NCI-H2081 (cell line): ENCODE results near the gene RTN4RL2.
"Not testable (repeated sequence)": the region's sequence is repeated elsewhere in the genome, so short reads cannot be mapped to it uniquely, and the experiment has no call there.

Source experiments
- DNase-seq, 2 experiments: peaks; one replicate each; lab custom pipeline; 2025; lab: John Stamatoyannopoulos, UW

The RTN4RL2 gene

DNA sequence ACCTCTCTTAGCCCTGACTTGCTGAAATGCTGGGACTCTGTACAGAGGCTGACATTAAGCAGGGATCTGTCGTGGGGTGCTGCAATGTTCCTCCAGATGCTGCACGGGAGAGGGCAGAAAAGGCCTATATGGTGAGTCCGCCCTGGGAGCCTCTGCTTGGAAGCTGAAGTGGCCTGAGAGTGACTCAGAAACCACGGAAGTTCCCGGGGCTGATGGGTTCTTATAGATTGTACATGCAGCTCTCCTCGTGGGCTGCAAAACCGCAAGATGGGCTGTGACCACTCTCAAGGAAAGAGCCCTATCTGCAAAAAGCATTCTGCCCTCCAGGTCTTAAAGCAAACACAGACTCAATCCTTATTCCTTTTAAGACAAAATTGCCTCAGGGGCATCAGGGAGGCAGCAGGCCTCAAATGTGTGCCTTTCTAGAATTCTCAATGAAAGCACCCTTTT, 27.6 kb upstream of the RTN4RL2 start:
- DNase-seq: no peak

DNA sequence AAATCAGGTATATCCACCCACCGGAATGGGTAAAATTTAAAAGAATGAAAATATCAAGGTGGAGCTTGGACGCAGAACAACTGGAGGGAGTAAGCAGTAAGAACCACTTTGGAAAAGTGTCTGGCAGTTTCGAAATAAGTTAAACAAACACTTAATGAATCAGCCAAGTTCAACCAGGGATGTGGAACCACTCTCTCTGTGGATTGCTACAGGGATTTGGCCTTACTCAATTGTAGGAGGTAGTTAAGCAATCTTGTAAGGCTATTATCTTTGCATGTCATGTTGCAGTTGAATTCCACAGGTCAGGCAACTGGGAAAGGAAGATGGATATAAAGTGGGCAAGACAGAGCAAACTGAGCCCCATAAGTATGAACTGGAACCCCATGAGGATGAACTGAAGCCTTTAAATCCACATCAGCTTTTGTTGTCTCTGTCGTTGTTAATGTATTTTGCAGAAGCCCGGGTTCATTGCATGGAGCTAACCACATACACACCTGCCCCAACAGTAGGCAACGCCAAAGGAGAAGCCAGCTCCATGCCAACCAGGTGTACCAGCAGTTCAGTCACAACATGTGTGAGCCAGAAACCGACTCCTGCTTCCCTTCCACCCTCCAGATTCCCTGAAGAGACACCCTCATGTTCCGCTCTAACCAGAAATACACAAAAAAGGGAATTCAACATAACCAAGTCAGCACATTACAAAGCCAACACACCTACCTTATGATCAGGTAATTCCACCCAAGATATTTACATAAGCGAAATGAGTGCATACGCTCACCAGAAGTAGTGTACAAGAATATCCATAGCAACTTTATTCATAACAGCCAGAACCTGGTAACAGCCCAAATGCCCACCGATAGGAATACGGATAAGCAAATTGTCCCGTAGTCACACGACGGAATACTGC, 25.4 kb upstream of the RTN4RL2 start:
- no peak for DNase-seq

DNA sequence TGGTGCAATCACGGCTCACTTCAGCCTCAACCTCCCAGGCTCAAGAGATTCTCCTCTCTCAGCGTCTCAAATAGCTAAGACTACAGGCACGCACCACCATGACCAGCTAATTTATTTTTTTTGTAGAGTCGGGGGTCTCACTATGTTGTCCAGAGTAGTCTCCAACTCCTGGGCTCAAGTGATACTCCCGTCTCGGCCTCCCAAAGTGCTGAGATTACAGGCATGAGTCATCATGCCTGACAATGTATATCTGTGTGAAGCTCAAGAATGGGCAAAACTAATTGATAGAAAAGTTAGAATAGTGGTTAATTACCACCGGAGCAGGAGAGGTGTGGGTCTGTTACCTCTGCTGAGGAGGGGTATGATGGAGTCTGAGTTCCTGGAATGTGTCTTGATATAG, 24.3 kb upstream of the RTN4RL2 start:
- DNase-seq: no peak

DNA sequence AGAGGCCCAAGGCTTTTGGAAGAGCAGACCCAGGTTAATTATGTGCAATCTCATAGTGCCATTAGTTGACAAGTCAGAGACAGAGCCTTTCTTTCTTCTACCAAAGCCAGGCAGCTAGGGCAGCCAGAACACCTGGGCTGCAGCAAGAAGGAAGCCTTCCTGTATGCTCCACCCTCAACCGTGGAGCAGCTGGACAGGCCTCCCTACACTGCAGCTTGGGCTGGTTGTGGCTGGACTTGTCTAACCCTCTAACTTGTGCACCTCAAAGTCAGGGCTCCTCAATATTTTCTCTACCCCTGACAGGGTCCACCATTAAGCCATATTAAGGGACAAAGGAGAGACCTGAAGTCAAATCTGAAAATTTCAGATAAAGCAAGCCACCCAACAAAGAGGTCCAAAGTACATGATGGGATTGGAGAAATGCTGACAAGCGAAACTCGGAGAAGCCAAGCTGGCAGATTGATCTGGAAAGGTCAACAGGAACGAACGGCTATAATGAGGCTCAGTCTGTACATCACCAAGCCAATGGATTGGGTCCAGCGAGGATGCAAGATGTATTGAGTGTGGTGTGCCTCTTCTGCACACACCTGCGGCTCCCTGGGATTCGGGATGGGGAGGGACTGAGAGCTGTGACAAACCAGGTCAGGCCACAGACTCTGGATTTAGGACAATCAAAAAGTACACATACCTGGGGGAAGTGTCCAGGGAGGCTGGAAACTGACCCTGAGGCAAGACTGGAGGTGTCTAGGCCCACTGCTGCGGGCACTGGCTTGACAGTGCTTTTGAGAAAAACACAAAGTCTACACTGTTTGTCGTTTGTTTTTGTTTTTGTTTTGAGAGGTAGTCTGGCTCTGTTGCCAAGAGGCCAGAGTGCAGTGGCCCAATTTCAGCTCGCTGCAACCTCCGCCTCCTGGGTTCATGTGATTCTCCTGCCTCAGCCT, 21.7 kb upstream of the RTN4RL2 start:
- no peak for DNase-seq

DNA sequence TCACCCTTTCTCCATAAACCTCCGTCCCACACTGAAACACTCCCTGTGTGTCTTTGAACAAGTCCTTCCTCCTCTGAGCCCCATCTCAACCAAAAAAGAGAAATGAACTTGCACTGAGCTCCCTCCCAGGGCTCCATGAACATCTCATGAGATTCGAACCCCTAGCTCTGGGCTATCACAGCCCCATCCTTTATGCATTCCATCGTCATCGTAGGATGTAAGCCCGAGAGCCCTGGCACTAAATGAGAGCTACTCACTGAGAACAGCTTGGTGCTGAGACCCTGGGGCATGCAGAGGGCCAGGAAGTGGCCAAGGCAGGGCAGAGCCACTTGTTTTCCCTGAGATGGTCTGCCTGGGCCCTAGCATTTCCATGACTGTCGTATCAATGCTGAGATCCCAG, 20.5 kb upstream of the RTN4RL2 start:
- no peak for DNase-seq

DNA sequence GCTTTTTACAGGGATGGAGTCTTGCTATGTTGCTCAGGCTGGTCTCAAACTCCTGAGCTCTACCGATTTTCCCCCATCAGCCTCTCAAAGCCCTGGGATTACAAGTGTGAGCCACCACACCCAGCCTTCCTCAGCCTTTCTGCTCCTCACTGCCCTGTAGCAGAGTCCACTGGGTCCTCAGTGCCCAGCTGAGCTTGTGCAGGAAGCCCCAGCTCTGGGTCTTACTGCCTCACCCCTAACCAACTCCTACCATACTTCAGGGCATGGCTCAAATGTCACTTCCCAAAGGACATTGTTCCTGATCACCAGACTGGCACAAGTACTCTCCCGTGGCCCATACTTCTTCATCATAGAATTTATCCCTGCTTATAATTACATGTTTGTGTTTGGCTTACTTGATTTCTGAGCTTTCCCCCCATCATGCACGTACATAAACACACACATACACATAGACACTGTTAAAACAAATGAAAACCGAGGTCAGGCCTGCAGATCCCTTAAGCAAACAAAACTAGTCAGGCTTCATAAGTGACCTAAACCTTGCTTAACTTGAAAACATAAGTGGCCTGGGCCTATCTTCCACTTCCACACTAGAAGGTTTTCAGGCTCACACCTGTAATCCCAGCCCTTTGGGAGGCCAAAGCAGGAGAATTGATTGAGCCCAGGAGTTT, 19.4 kb upstream of the RTN4RL2 start:
- DNase-seq: no peak

DNA sequence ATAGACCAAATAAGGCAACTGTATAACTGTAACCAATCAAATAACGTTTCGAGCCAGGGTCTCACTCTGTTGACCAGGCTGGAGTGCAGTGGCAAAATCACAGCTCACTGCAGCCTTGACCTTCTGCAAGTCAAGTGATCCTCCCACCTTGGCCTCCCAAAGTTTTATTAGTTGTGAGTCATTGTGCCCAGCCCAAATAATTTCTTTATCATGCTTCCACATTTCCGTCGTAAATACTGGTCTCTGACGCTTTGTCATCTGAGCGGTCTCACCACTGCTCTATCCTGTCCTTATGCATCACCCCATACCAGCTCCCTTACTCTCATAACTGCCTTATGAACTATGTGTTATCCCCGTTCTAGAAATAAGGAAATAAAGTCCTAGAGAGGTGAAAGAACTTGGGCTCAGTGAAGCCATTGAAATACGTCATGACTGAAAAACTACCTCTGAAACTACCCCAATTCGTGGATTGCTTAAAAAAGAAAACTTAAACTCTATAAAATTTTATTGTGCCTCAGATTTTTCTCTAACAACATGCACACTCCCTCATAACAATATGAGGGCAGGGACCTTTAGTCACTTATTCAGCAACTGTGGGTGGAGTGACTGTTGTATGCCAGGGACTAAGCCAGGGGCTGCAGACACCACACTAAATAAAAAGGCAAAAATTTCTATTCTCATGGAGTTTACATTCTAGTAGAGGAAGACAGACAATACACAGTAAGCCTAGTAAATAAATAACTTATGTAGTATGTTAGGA, 15.8 kb upstream of the RTN4RL2 start:
- no peak for DNase-seq

DNA sequence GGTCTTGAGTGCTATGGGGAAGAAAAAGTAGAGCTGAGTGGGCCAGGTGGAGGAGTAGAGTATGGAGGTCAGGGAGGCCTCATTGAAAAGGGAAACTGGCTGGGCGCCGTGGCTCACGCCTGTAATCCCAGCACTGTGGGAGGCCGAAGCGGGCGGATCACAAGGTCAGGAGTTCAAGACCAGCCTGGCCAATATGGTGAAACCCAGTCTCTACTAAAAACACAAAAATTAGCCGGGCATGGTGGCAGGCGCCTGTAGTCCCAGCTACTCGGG, 15.3 kb upstream of the RTN4RL2 start:
- DNase-seq: not testable (repeated sequence)

DNA sequence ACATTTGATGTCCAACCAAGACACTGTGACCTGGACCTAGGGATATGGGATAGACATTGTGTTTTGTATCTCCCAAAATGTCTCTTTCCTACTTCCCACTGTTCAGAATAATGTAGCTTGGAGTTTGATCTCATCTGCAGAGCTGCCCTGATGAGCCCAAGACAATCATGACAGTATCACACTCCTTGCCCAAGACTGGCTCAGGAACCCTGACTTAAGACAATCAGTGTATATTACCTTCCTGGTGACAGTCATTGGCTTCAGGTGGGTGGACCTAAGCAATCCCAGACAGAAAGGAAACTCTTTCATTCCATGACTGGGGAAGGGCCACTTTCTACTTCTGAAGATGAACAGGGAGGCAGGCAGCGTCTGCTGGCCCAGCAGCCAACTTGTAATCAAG, 14.3 kb upstream of the RTN4RL2 start:
- no peak for DNase-seq

DNA sequence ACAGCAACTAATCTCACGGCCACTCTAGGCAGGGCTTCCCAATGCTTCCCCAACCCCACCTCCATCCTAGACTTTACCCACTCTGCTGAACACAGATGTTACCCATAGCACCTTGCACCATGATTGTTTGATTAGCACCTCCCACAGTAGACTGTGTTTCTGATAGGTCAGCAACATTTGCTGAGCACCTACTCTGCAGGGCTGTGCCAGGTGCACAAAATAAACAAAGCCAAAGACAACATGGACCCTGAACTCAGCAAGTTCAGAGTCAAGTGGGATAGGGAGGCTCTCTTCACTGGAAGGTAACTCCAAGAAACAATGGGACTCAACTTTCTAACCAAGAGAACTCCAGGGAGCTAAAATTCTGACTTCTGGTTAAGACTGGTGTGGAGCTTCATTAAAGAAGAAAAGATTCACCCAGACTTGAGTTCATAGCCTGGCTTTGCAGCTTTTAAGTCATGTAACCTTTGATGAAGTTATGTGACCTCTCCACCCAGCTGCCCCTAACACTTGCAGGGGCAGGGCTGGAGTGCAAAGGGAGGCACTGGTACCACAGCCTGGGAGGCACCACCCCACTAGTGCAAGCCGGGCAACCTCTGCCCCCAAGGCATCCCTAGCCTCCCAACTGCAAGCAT, 6.7 kb upstream of the RTN4RL2 start:
- DNase-seq: no peak

DNA sequence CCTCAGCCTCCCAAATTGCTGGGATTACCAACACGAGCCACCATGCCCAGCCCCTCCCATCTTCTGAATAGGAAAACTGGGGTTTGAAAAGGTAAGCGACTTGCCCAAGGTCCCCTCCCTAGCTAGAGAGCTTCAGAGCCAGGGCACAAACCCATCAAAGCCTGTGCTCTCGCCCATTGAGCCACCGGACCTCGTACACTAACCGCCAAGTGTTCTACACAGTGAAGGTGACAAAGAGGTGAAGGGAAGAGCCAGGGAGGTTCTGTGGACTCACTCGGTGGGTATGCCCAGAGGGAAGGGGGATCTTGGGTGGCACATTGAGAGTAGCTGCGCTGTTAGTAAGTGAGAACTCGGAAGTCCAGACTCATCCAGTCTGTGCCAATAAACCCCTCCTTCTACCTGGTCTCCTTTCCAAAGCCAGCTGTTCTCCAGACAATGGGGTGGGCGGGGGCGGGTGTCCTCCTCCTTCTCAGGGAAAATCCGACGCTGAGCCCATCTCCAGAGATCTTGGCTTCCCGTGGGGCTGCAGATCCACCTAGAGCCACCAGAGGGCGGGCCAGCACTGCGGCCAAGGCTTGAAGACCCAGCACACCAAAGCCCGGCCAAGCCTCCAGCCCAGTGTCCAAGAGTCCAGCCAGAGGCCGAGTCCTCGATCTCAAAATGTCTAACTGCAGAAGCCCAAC, 3.2 kb upstream of the RTN4RL2 start:
- DNase-seq: peak; percentile 57 to 62

DNA sequence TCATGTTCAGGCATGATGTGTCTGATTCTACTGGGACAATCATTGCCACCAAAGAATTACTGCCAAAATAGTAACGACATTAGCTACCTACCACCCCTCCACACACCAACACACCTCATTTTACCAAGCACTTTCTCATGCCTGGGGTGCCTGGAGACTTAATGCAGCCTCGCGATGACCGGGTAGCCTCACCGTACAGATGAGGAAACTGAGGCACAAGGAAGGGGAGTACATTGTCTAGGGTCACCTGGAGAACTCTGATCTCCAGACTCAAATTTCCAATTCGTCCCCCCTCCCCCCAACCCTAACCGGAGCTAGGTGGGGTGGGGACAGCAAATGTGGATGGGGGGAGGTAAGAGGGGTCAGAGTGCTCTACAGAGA, 2.7 kb upstream of the RTN4RL2 start:
- DNase-seq: no peak

DNA sequence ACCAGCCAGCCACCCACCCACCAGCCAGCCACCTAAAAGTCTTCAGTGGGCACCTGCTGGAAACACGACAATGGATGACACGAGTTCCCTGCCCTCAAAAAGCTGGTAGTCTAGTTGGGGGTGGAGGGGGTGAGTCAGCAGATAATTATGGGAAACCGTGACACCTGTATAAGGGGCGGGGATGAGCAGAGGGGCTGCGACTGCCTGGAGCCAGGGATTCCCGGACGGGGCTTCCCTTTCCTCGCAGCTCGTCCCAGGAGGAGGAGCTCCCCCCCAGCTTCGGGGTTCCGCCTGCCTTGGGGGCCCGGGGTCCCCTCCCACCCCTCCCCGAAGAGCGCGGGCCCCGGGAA, 2.3 kb upstream of the RTN4RL2 start:
- no peak for DNase-seq

DNA sequence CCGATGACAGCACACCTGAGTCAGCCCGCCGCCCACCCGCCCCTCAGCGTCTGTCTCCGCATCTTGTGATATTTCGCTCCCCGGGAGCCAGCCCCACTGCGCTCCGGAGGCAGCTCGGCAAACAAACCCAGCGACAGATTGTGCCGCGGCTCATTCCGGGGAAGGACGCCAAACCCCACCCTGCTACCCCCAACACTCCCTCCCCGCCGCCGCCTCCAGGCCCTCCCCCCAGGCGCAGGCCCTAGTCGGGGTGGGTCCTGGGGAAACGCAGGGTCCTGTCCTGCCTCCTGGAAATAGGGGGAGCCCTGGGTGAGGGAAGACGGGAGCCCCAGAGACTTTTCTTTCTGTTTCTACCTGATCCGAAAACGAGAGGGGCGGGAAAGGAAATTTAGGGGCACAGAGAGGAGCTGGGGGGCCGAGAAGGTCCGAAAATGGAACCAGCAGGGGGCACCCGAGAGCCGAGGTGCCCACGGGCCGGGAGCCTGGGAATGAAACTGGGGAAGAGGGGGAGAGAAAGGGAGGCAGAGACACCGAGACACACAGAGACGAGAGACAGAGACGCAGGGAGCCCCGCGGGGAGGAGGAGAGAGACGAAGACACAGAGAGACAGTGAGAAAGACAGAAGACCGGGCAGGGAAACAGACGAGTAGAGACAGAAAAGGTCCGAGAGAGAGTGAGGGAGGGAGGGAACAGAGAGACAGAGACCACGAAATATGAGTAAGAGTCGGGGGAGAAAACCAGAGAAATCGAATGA, 1.7 kb upstream of the RTN4RL2 start:
- DNase-seq: peak; percentile 29 to 34

DNA sequence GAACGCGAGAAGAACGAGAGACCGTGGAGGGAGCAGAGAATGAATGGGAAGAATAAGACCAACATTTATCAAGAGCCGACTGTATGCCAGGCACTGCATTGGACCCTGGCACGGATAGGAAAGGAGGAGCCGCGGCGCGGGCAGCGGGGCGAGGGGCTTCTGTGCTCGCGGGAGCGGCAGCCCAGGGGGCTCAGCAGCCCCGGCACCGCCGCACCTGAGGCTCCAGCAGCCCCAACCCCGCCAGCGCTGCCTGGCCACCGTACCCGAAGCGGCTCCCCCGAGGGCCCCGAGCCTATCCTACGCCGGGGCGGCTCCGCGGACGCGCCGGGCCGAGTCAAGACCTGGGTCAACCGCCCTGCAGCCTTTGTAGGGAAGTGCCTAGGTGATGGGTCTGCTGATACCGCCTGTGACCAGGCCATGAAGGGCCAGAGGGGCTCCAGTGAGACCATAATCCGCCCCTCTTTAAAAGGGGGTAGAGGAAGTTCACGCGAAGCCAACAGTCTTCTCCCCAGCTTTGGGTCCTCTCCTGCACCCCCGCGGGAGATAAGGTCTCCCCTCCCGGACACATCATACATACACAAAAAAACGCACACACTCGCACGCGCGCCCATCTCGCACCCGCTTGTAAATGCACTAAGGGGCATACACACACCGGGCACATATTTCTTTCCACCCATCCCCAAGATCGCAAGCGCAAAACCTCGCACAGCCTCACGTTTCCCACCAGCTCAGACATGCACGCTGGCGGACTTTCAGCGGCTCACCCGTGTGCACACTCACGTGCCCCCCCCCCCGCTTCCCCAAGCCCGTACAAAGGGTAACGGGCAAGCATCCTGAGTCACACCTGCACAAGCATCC, 935 bp upstream of the RTN4RL2 start:
- no peak for DNase-seq

DNA sequence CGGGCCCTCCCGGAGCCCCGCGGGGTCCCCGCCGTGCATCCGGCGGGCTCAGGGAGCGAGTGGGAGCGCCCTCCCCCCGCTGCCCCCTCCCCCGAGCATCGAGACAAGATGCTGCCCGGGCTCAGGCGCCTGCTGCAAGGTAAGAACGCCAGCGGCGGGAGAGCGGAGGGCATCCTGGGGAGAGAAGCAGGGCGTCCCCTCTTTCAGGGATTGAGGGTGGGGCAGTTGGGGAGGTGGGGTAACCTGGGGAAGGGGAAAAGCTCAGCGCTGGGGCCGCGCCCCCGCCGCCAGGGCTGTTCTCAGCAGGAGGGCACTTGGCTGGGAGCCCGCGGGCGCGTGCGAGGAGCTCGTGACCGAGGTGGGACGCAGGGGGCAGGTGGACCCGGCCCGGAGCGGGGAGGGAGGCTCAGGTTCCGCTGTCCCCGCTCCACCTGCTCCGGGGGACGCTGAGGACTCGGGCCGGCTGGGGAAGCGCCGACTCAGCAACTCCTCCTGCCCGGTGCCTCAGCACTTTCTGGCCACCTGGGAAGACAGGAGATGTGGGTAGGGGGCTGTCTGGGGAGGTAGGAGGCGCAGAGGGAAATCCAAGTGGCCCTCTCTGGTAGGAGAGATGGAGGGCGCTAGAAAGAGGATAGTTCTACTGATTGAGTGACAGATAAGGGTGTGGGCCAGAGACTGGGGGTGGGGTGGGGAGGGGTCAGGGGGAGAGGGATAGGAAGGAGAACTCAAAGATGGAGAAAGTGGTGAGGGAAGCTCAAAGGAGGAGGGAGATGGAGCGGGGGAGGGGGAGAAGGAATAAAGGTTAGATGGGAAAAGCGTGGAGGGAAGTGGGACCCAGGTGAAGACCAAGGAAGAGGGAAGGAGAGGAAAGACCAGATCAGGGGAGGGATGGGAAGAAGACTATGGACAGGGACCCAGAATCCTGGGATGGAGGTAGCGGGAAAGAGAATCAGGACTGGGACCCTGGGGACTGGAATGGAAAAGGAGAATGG, 726 bp downstream of the RTN4RL2 start:
- DNase-seq: peak in 1 of 2 experiments; percentile 20

DNA sequence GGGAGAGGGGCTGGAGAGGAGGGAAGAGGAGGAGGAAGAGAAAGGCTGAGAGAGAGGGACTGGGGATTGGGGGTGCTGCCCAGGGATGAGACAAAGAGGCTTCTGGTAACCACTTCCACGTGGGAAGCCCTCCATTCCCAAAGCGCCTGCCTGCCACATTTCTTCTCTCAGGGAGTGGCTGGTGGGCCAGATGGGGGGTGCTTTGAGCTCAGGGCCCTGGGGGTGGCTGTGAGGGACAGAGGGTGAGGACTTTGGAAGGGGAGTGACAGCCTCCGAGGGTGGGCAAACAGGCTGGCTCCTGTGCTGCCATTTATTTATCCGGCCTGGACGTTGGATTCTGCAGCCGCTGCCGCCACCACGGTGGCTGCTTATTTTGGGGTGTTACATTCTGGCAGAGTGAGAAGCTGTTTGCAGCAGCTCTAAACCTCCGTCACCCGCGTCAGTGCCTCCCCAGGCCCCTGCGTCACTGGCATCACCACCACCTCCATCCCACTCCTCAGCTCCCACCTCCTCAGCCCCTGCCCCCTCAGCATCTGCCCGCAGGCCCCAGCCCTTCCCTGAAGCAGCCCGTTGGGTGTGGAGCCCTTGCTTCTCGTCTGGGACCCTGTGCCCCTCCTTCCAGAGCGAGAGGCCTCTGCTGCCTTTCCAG, 1.6 kb downstream of the RTN4RL2 start:
- no peak for DNase-seq
